HCT116 (cell line): ENCODE measurements around the gene RUNX1.

Experiments
- ELF1 ChIP-seq: IDR thresholded peaks from 2 replicates; pipeline ENCODE4 v1.6.1; 2012; ENCODE audit warnings: low read depth, borderline replicate concordance
- EZH2 ChIP-seq: fragments of 200-600 bp; sonication (generic); IDR thresholded peaks from 2 replicates; pipeline ENCODE4 v1.6.1; 2017; ENCODE audit warnings: antibody characterized with exemption, mixed run types
- EZH2phosphoT487 ChIP-seq: fragments of 200-600 bp; IDR thresholded peaks from 2 replicates; pipeline ENCODE4 v1.6.1; 2018; ENCODE audit warnings: antibody characterized with exemption, borderline replicate concordance
- POLR2A ChIP-seq: IDR thresholded peaks from 2 replicates; pipeline ENCODE4 v1.7.0; 2011; ENCODE audit warnings: borderline replicate concordance; ENCODE audit not compliant: insufficient read depth, insufficient read length; ENCODE audit errors: extremely low read depth
- POLR2AphosphoS5 ChIP-seq: IDR thresholded peaks from 2 replicates; pipeline ENCODE4 v1.6.1; 2011; ENCODE audit warnings: mild to moderate bottlenecking, low read depth, low read length, moderate library complexity
- RAD21 ChIP-seq: IDR thresholded peaks from 2 replicates; pipeline ENCODE4 v1.6.1; 2012; ENCODE audit warnings: low read depth, mild to moderate bottlenecking
- SIN3A ChIP-seq: IDR thresholded peaks from 2 replicates; pipeline ENCODE4 v1.6.1; 2012; ENCODE audit warnings: low read depth
- ZFX ChIP-seq: fragments of 450-650 bp; IDR thresholded peaks from 2 replicates; pipeline ENCODE4 v1.6.1; 2017
- TF ChIP-seq, protein P1 (sequence below), 3 experiments: fragments of 200-600 bp in 1 of 3; sonication (generic) in 1 of 3; IDR thresholded peaks in 2 of 3; conservative IDR thresholded peaks in 1 of 3; 2 replicates each; pipeline ENCODE4 v1.5.1; 2012 to 2017; ENCODE audit warnings: low read depth in 2 of 3, low read length in 2 of 3, antibody characterized with exemption in 1 of 3, borderline replicate concordance in 1 of 3, control low read depth in 1 of 3, mild to moderate bottlenecking in 1 of 3, mixed read lengths in 1 of 3, mixed run types in 1 of 3, moderate library complexity in 1 of 3; ENCODE audit not compliant: insufficient read depth in 1 of 3
- TF ChIP-seq, protein P2 (sequence below): IDR thresholded peaks from 2 replicates; pipeline ENCODE4 v1.6.1; 2011; ENCODE audit warnings: mild to moderate bottlenecking, low read length, moderate library complexity; ENCODE audit not compliant: insufficient replicate concordance; ENCODE audit errors: extremely low read depth
- TF ChIP-seq, protein P3 (sequence below): IDR thresholded peaks from 2 replicates; pipeline ENCODE4 v1.6.1; 2012
- TF ChIP-seq, protein P4 (sequence below): IDR thresholded peaks from 2 replicates; pipeline ENCODE4 v1.6.1; 2012
- TF ChIP-seq, protein P5 (sequence below): IDR thresholded peaks from 2 replicates; pipeline ENCODE4 v1.6.1; 2012; ENCODE audit warnings: low read depth

DNA sequence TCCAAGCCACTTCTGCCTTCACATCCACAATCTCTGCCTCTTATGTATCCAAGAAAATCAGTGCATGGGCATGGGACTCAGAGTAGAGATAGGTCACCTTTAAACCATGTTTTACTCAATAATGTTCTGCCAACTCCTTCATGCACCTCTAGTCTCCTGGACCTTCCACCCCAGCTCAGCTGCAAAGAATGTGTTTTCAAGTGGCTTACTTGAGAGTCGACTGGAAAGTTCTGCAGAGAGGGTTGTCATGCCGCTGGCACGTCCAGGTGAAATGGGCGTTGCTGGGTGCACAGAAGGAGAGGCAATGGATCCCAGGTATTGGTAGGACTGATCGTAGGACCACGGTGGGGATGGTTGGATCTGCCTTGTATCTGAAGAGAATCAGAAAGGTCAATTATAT, 250.0 kb downstream of the RUNX1 start:
- TF ChIP-seq, protein P1, sequence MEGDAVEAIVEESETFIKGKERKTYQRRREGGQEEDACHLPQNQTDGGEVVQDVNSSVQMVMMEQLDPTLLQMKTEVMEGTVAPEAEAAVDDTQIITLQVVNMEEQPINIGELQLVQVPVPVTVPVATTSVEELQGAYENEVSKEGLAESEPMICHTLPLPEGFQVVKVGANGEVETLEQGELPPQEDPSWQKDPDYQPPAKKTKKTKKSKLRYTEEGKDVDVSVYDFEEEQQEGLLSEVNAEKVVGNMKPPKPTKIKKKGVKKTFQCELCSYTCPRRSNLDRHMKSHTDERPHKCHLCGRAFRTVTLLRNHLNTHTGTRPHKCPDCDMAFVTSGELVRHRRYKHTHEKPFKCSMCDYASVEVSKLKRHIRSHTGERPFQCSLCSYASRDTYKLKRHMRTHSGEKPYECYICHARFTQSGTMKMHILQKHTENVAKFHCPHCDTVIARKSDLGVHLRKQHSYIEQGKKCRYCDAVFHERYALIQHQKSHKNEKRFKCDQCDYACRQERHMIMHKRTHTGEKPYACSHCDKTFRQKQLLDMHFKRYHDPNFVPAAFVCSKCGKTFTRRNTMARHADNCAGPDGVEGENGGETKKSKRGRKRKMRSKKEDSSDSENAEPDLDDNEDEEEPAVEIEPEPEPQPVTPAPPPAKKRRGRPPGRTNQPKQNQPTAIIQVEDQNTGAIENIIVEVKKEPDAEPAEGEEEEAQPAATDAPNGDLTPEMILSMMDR (IDR thresholded peaks at IDR 0.05 in 2 of 3, conservative IDR thresholded peaks at IDR 0.05 in 1 of 3; ENCODE audit: borderline replicate concordance in 1 of 3, insufficient read depth in 1 of 3, low read depth in 2 of 3, low read length in 2 of 3) = no peak
- TF ChIP-seq, protein P2, sequence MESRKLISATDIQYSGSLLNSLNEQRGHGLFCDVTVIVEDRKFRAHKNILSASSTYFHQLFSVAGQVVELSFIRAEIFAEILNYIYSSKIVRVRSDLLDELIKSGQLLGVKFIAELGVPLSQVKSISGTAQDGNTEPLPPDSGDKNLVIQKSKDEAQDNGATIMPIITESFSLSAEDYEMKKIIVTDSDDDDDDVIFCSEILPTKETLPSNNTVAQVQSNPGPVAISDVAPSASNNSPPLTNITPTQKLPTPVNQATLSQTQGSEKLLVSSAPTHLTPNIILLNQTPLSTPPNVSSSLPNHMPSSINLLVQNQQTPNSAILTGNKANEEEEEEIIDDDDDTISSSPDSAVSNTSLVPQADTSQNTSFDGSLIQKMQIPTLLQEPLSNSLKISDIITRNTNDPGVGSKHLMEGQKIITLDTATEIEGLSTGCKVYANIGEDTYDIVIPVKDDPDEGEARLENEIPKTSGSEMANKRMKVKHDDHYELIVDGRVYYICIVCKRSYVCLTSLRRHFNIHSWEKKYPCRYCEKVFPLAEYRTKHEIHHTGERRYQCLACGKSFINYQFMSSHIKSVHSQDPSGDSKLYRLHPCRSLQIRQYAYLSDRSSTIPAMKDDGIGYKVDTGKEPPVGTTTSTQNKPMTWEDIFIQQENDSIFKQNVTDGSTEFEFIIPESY = no peak
- TF ChIP-seq EZH2 = no peak
- TF ChIP-seq EZH2phosphoT487 = no peak
- TF ChIP-seq POLR2A = no peak
- TF ChIP-seq ELF1 = no peak
- TF ChIP-seq, protein P3, sequence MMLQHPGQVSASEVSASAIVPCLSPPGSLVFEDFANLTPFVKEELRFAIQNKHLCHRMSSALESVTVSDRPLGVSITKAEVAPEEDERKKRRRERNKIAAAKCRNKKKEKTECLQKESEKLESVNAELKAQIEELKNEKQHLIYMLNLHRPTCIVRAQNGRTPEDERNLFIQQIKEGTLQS = no peak
- no peak for TF ChIP-seq POLR2AphosphoS5
- TF ChIP-seq SIN3A = no peak
- no peak for TF ChIP-seq RAD21
- no peak for TF ChIP-seq ZFX
- TF ChIP-seq, protein P4, sequence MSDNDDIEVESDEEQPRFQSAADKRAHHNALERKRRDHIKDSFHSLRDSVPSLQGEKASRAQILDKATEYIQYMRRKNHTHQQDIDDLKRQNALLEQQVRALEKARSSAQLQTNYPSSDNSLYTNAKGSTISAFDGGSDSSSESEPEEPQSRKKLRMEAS = no peak
- TF ChIP-seq, protein P5, sequence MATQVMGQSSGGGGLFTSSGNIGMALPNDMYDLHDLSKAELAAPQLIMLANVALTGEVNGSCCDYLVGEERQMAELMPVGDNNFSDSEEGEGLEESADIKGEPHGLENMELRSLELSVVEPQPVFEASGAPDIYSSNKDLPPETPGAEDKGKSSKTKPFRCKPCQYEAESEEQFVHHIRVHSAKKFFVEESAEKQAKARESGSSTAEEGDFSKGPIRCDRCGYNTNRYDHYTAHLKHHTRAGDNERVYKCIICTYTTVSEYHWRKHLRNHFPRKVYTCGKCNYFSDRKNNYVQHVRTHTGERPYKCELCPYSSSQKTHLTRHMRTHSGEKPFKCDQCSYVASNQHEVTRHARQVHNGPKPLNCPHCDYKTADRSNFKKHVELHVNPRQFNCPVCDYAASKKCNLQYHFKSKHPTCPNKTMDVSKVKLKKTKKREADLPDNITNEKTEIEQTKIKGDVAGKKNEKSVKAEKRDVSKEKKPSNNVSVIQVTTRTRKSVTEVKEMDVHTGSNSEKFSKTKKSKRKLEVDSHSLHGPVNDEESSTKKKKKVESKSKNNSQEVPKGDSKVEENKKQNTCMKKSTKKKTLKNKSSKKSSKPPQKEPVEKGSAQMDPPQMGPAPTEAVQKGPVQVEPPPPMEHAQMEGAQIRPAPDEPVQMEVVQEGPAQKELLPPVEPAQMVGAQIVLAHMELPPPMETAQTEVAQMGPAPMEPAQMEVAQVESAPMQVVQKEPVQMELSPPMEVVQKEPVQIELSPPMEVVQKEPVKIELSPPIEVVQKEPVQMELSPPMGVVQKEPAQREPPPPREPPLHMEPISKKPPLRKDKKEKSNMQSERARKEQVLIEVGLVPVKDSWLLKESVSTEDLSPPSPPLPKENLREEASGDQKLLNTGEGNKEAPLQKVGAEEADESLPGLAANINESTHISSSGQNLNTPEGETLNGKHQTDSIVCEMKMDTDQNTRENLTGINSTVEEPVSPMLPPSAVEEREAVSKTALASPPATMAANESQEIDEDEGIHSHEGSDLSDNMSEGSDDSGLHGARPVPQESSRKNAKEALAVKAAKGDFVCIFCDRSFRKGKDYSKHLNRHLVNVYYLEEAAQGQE = no peak
